Neural crest cell (in vitro differentiated cells): Measurements from ENCODE around the gene KLHL15. TPM values are rescaled to one million over a fixed set of nuclear protein-coding genes. Genes with fewer than 3 reads are reported as not detected.

ENCODE experiments used
- DNase-seq: peaks from one replicate; pipeline ENCODE4 v3.0.0; 2021; ENCODE audit warnings: low read depth, mixed read lengths, low spot score
- H3K27ac Mint-ChIP-seq: one replicate; pipeline ENCODE4 v1.8.0; 2021; ENCODE audit warnings: mild to moderate bottlenecking, mixed read lengths; ENCODE audit not compliant: unreplicated experiment
- H3K27me3 Mint-ChIP-seq: 2 replicates; pipeline ENCODE4 v1.8.0; 2021; ENCODE audit warnings: low read depth, mild to moderate bottlenecking, mixed read lengths
- H3K36me3 Mint-ChIP-seq: 2 replicates; pipeline ENCODE4 v1.8.0; 2021; ENCODE audit warnings: low read depth, mild to moderate bottlenecking, mixed read lengths
- H3K4me1 Mint-ChIP-seq: 2 replicates; pipeline ENCODE4 v1.8.0; 2021; ENCODE audit warnings: mixed read lengths
- H3K4me3 Mint-ChIP-seq: one replicate; pipeline ENCODE4 v1.8.0; 2021; ENCODE audit warnings: mild to moderate bottlenecking, mixed read lengths
- H3K9me3 Mint-ChIP-seq: 2 replicates; pipeline ENCODE4 v1.8.0; 2021; ENCODE audit warnings: mixed read lengths
- total RNA-seq: library from RNA; stranded (reverse); gene quantifications from 2 replicates; pipeline ENCODE4 v1.2.1, GENCODE V29; 2021
- TF ChIP-seq, protein P1 (sequence below): fragments of 200-600 bp; sonication (generic); conservative IDR thresholded peaks from 2 replicates; pipeline ENCODE4 v1.5.0; 2021; ENCODE audit warnings: antibody characterized with exemption, mild to moderate bottlenecking

KLHL15 gene
- total RNA-seq, 1 donor from 2014 or later, result 16.5 TPM

DNA sequence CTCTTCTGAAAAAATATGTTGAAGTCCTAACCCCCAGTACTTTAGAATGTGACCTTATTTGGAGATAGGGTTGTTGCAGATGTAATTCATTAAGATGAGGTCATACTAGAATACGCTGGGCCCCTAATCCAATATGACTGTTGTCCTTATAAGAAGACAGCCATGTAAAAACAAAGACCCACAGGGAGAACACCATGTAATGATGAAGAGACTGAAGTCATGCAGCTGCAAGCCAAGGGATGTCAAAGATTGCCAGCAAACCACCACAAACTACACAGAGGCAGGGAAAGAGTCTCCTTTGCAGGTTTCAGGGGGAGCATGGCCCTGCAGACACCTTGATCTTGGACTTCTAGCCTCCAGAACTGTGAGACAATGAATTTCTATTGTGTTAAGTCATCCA is 81.8 kb downstream of the KLHL15 start:
- no peak overlapping the region for H3K4me3 Mint-ChIP-seq
- no peak for DNase-seq
- no peaks in the 10 kb centered on the region for H3K9me3 Mint-ChIP-seq
- no peaks in the 10 kb centered on the region for H3K36me3 Mint-ChIP-seq
- TF ChIP-seq, protein P1, sequence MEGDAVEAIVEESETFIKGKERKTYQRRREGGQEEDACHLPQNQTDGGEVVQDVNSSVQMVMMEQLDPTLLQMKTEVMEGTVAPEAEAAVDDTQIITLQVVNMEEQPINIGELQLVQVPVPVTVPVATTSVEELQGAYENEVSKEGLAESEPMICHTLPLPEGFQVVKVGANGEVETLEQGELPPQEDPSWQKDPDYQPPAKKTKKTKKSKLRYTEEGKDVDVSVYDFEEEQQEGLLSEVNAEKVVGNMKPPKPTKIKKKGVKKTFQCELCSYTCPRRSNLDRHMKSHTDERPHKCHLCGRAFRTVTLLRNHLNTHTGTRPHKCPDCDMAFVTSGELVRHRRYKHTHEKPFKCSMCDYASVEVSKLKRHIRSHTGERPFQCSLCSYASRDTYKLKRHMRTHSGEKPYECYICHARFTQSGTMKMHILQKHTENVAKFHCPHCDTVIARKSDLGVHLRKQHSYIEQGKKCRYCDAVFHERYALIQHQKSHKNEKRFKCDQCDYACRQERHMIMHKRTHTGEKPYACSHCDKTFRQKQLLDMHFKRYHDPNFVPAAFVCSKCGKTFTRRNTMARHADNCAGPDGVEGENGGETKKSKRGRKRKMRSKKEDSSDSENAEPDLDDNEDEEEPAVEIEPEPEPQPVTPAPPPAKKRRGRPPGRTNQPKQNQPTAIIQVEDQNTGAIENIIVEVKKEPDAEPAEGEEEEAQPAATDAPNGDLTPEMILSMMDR, result no peak
- H3K27me3 Mint-ChIP-seq, result no peaks in the 10 kb centered on the region
- H3K27ac Mint-ChIP-seq, result no peak overlapping the region
- H3K4me1 Mint-ChIP-seq, result no peaks in the 10 kb centered on the region

DNA sequence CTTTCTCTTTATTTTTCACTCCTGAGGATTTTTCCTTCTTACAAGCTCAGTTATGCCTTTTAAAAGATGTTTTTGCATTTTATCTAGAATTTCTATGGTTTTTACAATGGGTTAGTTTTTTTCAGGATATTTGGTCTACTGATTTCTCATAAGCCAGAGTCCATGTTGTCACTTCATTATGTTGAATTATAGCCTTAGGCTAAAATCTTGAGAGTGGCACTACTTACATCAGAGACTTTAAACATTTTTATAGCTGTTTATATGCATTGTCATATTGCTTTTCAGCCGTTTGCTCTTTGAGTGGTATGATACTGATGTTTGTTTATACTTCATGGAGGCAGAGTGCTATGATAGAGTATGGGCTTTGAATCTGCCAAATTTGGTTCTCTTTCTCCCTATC is 82.8 kb downstream of the KLHL15 start:
- no peaks in the 10 kb centered on the region for H3K9me3 Mint-ChIP-seq
- H3K4me1 Mint-ChIP-seq, result no peaks in the 10 kb centered on the region
- no peak for DNase-seq
- H3K36me3 Mint-ChIP-seq, result no peaks in the 10 kb centered on the region
- TF ChIP-seq, protein P1, result no peak
- H3K27me3 Mint-ChIP-seq, result no peaks in the 10 kb centered on the region
- H3K4me3 Mint-ChIP-seq, result no peak overlapping the region
- H3K27ac Mint-ChIP-seq, result no peak overlapping the region

DNA sequence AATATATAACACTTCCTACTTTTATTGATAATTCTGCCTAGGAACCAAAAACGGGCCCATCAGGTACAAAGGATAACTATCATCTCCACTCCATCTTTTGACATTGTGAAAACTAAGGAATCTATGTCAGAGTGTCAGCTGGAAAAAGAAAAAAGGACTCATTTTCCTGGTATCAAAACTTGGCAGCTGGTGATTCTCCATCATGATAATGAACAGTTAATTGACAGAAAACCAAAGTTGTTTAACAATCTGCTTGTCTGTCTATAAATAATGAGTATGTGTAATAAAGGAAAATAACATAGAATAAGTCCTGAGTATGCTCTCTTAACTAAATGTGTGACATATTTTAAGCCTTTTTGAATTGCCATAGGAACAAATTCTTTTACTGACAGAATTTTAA is 87.8 kb downstream of the KLHL15 start:
- TF ChIP-seq, protein P1, result no peak
- no peaks in the 10 kb centered on the region for H3K27me3 Mint-ChIP-seq
- no peak overlapping the region for H3K4me3 Mint-ChIP-seq
- no peaks in the 10 kb centered on the region for H3K36me3 Mint-ChIP-seq
- no peak for DNase-seq
- H3K9me3 Mint-ChIP-seq, result no peaks in the 10 kb centered on the region
- no peak overlapping the region for H3K27ac Mint-ChIP-seq
- no peaks in the 10 kb centered on the region for H3K4me1 Mint-ChIP-seq

DNA sequence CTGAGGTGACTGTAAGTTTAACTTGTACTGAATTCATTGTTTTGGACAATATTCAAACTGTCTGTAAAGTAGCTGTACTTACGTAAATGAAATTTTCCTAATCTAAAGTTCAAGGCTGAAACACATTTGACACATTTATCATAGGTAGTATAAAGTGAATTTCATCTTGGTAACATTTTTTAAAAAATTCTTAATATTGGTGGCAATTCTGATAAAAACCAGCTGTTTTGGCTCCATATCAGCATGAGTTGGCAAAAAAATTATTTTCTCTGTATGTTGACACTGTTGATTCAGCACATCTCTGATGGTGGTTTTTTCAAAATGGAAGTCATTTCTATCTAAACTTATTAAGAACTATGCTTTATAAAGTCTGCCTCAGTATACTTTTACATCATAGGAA is 88.3 kb downstream of the KLHL15 start:
- H3K4me3 Mint-ChIP-seq, result no peak overlapping the region
- H3K9me3 Mint-ChIP-seq, result no peaks in the 10 kb centered on the region
- no peaks in the 10 kb centered on the region for H3K27me3 Mint-ChIP-seq
- H3K27ac Mint-ChIP-seq, result no peak overlapping the region
- no peaks in the 10 kb centered on the region for H3K4me1 Mint-ChIP-seq
- no peaks in the 10 kb centered on the region for H3K36me3 Mint-ChIP-seq
- DNase-seq, result no peak
- TF ChIP-seq, protein P1, result no peak

DNA sequence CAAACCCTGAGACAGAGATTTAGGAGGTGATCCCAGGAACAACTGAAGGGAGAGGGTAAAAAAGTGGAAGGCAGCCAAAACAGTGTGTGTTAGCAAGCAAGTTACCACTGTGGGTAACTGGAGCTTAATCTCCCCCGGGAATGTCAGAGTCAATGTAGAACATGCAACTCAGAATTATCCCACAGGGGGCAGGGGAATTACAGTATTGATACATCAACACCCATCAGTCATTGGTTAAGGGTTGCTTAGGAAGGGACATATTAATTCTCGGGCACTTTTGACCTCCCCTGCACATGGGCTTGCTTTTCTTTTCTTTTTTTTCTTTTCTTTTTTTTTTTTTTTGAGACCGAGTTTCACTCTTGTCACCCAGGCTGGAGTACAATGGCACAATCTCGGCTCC is 89.9 kb downstream of the KLHL15 start:
- Mint-ChIP-seq H3K27ac (no peak overlapping the region), H3K27me3 (no peaks in the 10 kb centered on the region), H3K4me1 (no peaks in the 10 kb centered on the region), H3K9me3 (no peaks in the 10 kb centered on the region), H3K4me3 (no peak overlapping the region), H3K36me3 (no peaks in the 10 kb centered on the region)
- no peak for DNase-seq
- TF ChIP-seq, protein P1, result no peak

DNA sequence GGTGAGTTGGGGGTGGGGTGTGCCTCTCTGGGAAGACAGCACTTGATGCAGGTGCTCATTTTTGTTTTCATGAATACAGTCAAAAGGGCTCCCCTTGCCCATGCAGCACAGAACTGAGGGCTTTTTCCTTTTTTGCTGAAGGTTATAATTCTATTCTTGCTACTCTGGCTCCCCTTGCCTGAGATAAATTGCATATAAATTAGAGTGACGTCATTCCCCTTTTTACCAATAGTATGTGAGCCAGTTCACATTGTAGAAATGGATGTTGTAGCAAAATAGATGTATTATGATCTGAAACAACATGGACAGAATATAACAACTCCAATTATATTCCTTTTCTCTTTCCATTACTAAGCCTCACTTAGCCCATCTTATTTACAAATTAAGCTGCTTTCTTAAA is 90.8 kb downstream of the KLHL15 start:
- no peaks in the 10 kb centered on the region for H3K9me3 Mint-ChIP-seq
- H3K27me3 Mint-ChIP-seq, result no peaks in the 10 kb centered on the region
- H3K4me1 Mint-ChIP-seq, result no peaks in the 10 kb centered on the region
- no peaks in the 10 kb centered on the region for H3K36me3 Mint-ChIP-seq
- H3K4me3 Mint-ChIP-seq, result no peak overlapping the region
- DNase-seq, result no peak
- TF ChIP-seq, protein P1, result no peak
- no peak overlapping the region for H3K27ac Mint-ChIP-seq
